ENCODE results near the gene LRP10.
A peak's percentile ranks its signal among the peaks of the same experiment; 100 is the strongest.
"Not testable (repeated sequence)": the region's sequence is repeated elsewhere in the genome, so short reads cannot be mapped to it uniquely, and the experiment has no call there.

The LRP10 gene, protein sequence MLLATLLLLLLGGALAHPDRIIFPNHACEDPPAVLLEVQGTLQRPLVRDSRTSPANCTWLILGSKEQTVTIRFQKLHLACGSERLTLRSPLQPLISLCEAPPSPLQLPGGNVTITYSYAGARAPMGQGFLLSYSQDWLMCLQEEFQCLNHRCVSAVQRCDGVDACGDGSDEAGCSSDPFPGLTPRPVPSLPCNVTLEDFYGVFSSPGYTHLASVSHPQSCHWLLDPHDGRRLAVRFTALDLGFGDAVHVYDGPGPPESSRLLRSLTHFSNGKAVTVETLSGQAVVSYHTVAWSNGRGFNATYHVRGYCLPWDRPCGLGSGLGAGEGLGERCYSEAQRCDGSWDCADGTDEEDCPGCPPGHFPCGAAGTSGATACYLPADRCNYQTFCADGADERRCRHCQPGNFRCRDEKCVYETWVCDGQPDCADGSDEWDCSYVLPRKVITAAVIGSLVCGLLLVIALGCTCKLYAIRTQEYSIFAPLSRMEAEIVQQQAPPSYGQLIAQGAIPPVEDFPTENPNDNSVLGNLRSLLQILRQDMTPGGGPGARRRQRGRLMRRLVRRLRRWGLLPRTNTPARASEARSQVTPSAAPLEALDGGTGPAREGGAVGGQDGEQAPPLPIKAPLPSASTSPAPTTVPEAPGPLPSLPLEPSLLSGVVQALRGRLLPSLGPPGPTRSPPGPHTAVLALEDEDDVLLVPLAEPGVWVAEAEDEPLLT

GRCh38 chr14:22871224-22872032 lies at the start of gene LRP10:
LRP10 (plus strand) TSS chr14:22871740; CDS start chr14:22872304, 564 bp downstream.
- DNase-seq (ENCODE audit: low read depth, low spot score): peak; percentile 54

DNA sequence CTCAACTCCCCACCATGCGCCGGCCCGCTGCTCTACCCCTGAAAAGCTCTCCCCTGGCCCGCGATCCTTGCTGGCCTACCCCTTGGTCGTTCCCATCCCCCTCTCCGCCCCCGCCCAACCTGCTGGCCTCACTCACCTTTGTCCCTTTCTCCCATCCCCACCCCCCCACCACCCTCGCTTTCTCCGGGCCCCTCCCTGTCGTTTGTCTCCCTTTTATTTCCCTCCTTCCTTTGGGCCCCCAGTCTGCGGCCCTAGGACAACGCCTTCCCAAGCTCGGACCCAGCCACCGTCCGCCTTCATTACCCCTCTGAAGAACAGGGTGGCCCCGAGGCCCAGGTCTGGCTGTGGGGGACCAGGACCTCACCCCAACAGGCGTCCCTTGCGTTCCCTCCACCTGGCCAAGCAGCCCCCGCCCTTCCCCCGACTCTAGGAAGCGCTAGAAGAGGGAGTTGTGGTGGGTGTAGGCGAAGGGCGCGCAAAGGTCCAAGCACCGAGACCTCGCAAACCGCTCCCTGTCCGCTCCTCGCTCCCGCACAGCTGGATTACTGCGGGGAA lies 49.4 kb upstream of the LRP10 start:
- no peak for DNase-seq (ENCODE audit: low read depth, low spot score)

- DNase-seq (ENCODE audit: low read depth, low spot score): peak; percentile 48
These were observed 48.9 kb upstream of the LRP10 start for GRCh38 chr14:22822571-22823098.

GRCh38 chr14:22824711-22825359 lies 46.7 kb upstream of the LRP10 start:
- DNase-seq (ENCODE audit: low read depth, low spot score): no peak

GRCh38 chr14:22829076-22829660 lies 42.4 kb upstream of the LRP10 start:
- DNase-seq (ENCODE audit: low read depth, low spot score): not testable (repeated sequence)

GRCh38 chr14:22829661-22830442 lies 41.7 kb upstream of the LRP10 start, which contains the start of gene MRPL52:
MRPL52 (plus strand) TSS chr14:22829887; CDS start chr14:22829913, 26 bp downstream.
- DNase-seq (ENCODE audit: low read depth, low spot score): peak; percentile 84

DNA sequence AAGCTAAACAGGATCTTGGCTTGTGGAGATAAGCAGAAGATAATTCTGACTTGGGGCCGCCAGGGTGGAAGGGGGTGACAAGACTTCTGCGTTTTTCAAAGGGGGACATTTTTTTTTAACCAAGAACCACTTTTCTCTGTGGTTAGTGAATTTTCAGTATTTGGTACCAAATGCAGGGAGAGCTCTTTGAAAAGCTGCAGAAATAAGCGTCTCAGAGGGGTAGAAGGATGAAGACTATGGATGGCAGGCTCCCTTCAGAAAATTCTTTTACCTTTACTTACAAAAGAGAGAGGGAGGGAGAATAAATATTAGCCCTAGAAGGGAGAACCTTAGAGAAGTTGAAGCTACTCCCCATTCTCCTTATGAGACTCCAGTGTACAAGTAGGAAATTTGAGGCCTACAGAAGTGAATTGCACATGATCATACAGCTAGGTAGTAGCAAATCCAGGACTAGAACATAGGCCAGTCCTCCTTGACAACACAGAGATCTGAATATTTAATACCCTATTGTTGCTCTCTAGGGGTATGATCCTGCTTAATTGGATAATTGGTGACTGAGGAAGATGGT lies 41.0 kb upstream of the LRP10 start:
- DNase-seq (ENCODE audit: low read depth, low spot score): no peak

DNA sequence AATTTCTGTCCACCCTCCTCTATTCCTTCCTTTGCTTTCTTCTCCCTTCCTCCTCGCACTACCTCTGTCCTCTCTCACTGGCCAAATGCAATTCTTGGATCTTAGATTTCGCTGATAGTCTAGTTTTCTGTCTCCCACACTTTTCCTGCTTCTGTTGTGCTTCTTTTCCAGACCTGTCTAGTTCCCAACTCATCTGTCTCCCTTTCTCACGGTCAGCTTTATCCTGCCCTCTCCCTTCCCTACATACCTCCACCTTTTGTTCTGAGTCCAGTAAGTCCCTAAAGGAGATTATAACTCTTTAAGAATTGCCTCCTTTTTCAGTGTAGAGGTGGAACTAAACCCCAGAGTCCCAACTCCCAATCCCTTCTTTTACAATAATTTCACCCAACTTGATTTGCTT lies 36.0 kb upstream of the LRP10 start:
- no peak for DNase-seq (ENCODE audit: low read depth, low spot score)

DNA sequence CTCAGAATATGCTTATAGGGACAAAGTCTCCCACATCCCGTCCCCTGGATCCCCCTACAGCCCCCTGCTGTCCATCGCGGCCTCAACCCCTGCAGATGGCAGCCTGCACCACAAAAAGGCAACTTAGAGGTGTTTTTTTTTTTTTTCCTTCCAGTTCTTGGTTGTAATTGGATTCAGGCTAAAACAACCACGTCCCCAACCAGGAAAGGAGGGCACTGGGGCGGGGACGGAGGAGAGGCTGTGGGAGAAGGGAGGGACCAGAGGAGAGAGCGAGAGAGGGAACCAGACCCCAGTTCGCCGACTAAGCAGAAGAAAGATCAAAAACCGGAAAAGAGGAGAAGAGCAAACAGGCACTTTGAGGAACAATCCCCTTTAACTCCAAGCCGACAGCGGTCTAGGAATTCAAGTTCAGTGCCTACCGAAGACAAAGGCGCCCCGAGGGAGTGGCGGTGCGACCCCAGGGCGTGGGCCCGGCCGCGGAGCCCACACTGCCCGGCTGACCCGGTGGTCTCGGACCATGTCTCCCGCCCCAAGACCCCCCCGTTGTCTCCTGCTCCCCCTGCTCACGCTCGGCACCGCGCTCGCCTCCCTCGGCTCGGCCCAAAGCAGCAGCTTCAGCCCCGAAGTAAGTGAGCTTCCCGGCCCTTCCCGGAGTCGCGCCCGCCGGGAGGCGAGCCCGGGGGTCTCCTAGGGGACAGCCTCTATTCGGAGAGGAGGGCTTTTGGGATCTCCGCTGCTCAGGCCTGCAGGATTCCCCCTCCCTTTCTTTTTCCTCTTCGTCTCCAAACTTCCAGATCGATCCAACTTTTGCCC lies 35.0 kb upstream of the LRP10 start, which contains the start of gene MMP14:
MMP14 (plus strand) TSS at position 285 of the 813 bp plus-strand sequence; CDS start at position 518, 233 bp downstream.
- DNase-seq (ENCODE audit: low read depth, low spot score): no peak

DNA sequence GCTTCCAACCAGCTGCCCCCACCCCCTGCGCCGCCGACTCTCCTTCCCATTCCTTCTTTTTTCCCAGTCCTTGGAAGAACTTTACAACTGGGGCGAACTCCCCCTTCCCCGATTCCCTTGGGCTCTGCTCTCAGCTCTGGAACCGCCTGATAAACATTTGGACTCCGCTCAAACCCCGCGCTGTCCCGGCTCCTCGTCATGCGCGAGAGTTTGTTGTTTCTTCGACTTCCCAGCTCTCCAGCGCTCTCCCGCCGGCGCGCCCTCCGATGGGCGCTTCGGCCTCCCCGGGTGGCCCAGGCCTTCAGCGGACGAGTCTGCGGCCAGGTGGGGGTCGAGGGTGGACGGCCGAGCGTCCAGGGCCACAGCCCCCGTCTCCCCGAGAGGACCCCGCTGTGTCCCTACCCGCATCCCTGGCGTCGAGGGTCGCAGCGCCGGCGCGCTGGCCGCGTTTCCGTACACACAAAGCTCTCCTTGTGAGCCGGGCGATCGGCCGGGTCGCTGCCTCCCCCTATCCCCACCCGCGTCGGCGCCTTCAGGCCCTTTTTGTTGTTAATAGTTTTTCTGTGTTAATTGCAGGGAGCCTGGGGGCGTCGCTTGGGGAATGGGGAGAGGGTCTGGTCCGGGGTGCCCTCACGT lies 34.3 kb upstream of the LRP10 start:
- no peak for DNase-seq (ENCODE audit: low read depth, low spot score)

DNA sequence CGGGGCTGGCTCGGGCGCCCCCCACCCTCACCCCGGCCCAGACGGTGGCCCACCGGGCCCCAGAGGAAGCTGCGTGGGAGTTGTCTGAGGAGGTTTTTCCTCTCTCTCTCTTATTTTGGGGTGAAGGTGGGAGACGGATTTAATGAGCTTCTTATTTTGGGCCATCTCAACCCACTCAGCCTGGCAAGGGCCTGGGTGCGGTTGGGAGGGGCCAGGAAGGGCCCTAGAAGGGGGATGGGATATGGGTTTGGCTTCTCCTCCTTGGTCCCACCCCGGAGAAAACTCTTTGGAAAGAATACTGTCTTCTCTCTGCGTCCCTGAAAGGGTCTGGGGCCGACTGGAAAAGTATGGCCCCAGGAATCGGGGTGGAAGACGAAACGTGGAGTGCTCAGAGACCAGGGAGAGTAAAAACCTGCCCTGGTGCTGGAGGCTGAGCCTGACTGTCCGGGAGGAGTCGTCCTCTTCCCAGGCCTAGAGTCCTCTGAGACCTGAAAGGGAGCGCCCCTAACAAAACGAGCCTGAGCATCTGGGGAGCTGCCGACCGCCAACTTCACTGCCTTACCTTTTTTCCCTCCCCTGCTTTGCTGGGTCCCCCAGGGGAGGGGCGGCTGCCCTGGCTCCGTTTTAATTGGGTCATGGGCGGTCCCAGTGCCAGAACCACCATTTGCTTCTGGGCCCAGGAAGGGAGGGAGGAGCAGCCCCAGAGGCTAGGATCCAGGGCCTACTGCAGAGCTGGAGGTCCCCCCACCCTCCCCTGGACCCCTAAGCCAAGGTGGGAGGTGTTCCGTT lies 33.6 kb upstream of the LRP10 start:
- DNase-seq (ENCODE audit: low read depth, low spot score): no peak

GRCh38 chr14:22838631-22839041 lies 32.9 kb upstream of the LRP10 start:
- DNase-seq (ENCODE audit: low read depth, low spot score): no peak

- DNase-seq (ENCODE audit: low read depth, low spot score): no peak
These were observed 32.3 kb upstream of the LRP10 start for GRCh38 chr14:22839159-22839779.

GRCh38 chr14:22841311-22841710 lies 30.2 kb upstream of the LRP10 start:
- DNase-seq (ENCODE audit: low read depth, low spot score): no peak

DNA sequence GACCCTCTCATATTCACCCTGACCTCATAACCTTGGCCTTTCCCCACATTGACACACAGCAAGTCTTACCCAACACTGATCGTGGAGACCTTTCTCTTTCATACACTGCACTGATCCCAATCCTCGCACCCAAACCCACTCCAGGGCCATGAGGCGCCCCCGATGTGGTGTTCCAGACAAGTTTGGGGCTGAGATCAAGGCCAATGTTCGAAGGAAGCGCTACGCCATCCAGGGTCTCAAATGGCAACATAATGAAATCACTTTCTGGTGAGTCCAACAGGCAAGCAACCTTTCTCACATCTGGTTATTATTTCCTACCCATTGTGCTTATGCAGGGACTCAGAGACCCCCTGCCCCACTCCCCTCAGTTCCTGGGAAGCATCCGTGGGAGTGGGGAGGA lies 29.8 kb upstream of the LRP10 start:
- no peak for DNase-seq (ENCODE audit: low read depth, low spot score)
